ENCODE data around the gene LAGE3. TPM values are rescaled to one million over a fixed set of nuclear protein-coding genes. Genes with fewer than 3 reads are reported as not detected.

The LAGE3 gene
- total RNA-seq, 1 donor = 19.1 TPM

DNA sequence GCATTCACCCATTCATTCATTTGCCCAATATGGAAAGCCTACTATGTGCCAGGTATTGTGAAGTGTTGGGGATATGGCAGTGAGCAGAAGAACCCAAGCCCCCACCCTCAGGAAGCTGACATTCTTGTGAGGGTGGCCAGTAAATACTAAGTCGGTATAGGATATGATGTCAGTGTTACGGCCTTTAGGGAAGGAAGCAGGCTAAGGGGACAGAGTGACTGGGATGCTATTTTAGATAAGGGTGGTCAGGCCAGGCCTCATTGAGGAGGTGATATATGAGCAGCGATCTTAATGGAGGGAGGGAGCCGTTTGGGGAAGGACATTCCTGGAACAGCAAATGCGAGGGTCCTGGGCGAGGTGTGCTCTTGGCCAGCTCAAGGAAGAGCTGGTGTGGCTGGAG is 48.6 kb downstream of the LAGE3 start:
- TF ChIP-seq, protein P1, sequence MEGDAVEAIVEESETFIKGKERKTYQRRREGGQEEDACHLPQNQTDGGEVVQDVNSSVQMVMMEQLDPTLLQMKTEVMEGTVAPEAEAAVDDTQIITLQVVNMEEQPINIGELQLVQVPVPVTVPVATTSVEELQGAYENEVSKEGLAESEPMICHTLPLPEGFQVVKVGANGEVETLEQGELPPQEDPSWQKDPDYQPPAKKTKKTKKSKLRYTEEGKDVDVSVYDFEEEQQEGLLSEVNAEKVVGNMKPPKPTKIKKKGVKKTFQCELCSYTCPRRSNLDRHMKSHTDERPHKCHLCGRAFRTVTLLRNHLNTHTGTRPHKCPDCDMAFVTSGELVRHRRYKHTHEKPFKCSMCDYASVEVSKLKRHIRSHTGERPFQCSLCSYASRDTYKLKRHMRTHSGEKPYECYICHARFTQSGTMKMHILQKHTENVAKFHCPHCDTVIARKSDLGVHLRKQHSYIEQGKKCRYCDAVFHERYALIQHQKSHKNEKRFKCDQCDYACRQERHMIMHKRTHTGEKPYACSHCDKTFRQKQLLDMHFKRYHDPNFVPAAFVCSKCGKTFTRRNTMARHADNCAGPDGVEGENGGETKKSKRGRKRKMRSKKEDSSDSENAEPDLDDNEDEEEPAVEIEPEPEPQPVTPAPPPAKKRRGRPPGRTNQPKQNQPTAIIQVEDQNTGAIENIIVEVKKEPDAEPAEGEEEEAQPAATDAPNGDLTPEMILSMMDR (IDR thresholded peaks at IDR 0.05; ENCODE audit: insufficient read depth, low read length) = no peak

DNA sequence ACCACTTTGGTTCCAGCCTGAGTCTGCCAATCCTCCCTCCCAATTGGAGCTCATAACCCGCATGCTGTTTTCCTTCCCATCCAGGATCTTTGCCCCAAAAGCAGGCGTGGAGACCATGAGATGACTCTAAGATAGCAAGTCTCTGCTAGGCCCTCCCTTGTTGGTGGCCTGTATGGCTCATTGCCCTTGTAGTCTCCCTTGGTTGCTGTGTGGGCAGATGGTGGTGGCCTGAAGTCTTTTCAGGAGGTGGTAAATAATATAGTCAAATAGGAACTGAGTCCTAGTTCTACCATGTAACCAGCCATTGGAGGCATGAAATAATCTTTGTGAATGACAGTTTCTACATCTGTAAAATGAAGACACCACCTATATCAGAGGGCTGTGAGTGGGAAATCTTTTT is 49.4 kb downstream of the LAGE3 start:
- TF ChIP-seq, protein P1 (IDR thresholded peaks at IDR 0.05; ENCODE audit: insufficient read depth, low read length) = no peak
- no peak for DNase-seq (ENCODE audit: low read depth)
- peak overlapping the region; percentile 74 for H3K4me3 ChIP-seq (ENCODE audit: low read depth, low read length)

More for the DNA sequence above, 48.6 kb downstream of the LAGE3 start:
- no peak overlapping the region for H3K4me3 ChIP-seq (ENCODE audit: low read depth, low read length)
- DNase-seq (ENCODE audit: low read depth) = no peak

DNA sequence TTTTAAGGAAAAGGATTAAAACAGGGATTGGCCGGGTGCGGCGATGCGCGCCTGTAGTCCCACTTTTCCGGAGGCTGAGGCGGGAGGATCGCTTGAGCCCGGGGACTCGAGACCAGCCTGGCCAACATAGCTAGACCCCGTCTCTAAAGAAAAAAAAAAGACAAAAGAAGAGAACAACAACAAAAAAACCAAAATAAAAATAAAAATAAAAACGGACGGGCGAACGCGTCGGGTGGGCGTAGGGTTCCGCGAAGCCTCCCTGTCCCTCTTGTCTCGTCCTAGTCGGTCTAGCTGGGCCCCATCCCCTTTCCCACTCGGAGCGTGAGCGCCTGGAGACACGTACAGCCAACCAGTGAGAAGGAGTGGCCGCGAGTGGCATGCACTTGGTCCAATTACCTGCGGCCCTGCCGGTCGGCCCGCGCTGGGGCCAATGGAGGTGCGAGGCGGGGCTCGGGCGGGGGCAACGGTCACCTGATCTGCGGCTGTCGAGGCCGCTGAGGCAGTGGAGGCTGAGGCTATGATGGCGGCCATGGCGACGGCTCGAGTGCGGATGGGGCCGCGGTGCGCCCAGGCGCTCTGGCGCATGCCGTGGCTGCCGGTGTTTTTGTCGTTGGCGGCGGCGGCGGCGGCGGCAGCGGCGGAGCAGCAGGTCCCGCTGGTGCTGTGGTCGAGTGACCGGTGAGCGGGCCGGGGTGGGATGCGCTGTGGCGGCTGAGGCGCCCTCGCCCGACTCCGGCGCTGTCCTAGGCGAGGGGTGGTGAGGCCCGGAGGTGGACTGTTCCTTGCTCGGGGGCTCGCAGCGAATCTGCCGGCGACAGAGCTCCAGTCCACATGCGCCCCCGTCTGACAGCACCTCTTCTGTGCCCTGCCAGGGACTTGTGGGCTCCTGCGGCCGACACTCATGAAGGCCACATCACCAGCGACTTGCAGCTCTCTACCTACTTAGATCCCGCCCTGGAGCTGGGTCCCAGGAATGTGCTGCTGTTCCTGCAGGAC is 50.6 kb downstream of the LAGE3 start, which contains the start of gene ATP6AP1:
Gene ATP6AP1 (plus strand): TSS at position 502 of the 996 bp plus-strand sequence. CDS start 16 bp downstream, at position 518.
- DNase-seq (ENCODE audit: low read depth) = peak; percentile 93
- H3K4me3 ChIP-seq (ENCODE audit: low read depth, low read length) = peak within 1 kb of the TSS; percentile 74
- TF ChIP-seq, protein P1 (IDR thresholded peaks at IDR 0.05; ENCODE audit: insufficient read depth, low read length) = no peak

Small RNA genes within 50 kb of the gene (small RNA-seq; reads per million reads assigned to genes)
- gene MIR6858 (not detected), gene RN7SL697P (not detected)

Other genes starting within 250 kb of the LAGE3 start
- not detected in 2 replicates for gene OPN1MW3, start 221.7 kb downstream of the LAGE3 start, total RNA-seq (ENCODE audit: low replicate concordance)
- gene TEX28, start 184.2 kb downstream of the LAGE3 start, total RNA-seq (ENCODE audit: low replicate concordance) = not detected in 2 replicates
- not detected in 2 replicates for gene TKTL1, start 183.5 kb downstream of the LAGE3 start, total RNA-seq (ENCODE audit: low replicate concordance)
- gene FLNA, start 104.6 kb downstream of the LAGE3 start, total RNA-seq (ENCODE audit: low replicate concordance) = 549 and 1,365 TPM in 2 replicates
- gene EMD, start 100.0 kb downstream of the LAGE3 start, total RNA-seq (ENCODE audit: low replicate concordance) = 9.6 and 29.9 TPM in 2 replicates
- 1,297 and 3,230 TPM in 2 replicates for gene RPL10, start 80.9 kb downstream of the LAGE3 start, total RNA-seq (ENCODE audit: low replicate concordance)
- gene DNASE1L1, start 70.0 kb downstream of the LAGE3 start, total RNA-seq (ENCODE audit: low replicate concordance) = 15.8 and 31.0 TPM in 2 replicates
- gene TAFAZZIN, start 67.7 kb downstream of the LAGE3 start, total RNA-seq (ENCODE audit: low replicate concordance) = 18.0 and 30.9 TPM in 2 replicates
- 33.2 and 36.1 TPM in 2 replicates for gene ATP6AP1, start 50.6 kb downstream of the LAGE3 start, total RNA-seq (ENCODE audit: low replicate concordance)
- 53.9 and 115 TPM in 2 replicates for gene GDI1, start 42.1 kb downstream of the LAGE3 start, total RNA-seq (ENCODE audit: low replicate concordance)
- gene FAM50A, start 35.1 kb downstream of the LAGE3 start, total RNA-seq (ENCODE audit: low replicate concordance) = 39.0 and 99.0 TPM in 2 replicates
- gene PLXNA3, start 21.0 kb downstream of the LAGE3 start, total RNA-seq (ENCODE audit: low replicate concordance) = 11.9 and 25.8 TPM in 2 replicates
- gene UBL4A, start 7.3 kb upstream of the LAGE3 start, total RNA-seq (ENCODE audit: low replicate concordance) = 10.9 and 35.0 TPM in 2 replicates
- gene SLC10A3, start 11.3 kb upstream of the LAGE3 start, total RNA-seq (ENCODE audit: low replicate concordance) = 23.9 and 28.6 TPM in 2 replicates
- gene FAM3A, start 37.0 kb upstream of the LAGE3 start, total RNA-seq (ENCODE audit: low replicate concordance) = 16.9 and 20.0 TPM in 2 replicates
- gene G6PD, start 67.6 kb upstream of the LAGE3 start, total RNA-seq (ENCODE audit: low replicate concordance) = 45.5 and 126 TPM in 2 replicates
- 17.1 and 37.2 TPM in 2 replicates for gene IKBKG, start 68.3 kb upstream of the LAGE3 start, total RNA-seq (ENCODE audit: low replicate concordance)
- not detected in 2 replicates for gene CTAG1A, start 105.9 kb upstream of the LAGE3 start, total RNA-seq (ENCODE audit: low replicate concordance)
- not detected in 2 replicates for gene CTAG1B, start 140.0 kb upstream of the LAGE3 start, total RNA-seq (ENCODE audit: low replicate concordance)
- not detected in 2 replicates for gene CTAG2, start 174.3 kb upstream of the LAGE3 start, total RNA-seq (ENCODE audit: low replicate concordance)